ENCODE results near the gene RIC8B.
"Not testable (repeated sequence)": the region's sequence is repeated elsewhere in the genome, so short reads cannot be mapped to it uniquely, and the experiment has no call there.

Gene RIC8B

DNA sequence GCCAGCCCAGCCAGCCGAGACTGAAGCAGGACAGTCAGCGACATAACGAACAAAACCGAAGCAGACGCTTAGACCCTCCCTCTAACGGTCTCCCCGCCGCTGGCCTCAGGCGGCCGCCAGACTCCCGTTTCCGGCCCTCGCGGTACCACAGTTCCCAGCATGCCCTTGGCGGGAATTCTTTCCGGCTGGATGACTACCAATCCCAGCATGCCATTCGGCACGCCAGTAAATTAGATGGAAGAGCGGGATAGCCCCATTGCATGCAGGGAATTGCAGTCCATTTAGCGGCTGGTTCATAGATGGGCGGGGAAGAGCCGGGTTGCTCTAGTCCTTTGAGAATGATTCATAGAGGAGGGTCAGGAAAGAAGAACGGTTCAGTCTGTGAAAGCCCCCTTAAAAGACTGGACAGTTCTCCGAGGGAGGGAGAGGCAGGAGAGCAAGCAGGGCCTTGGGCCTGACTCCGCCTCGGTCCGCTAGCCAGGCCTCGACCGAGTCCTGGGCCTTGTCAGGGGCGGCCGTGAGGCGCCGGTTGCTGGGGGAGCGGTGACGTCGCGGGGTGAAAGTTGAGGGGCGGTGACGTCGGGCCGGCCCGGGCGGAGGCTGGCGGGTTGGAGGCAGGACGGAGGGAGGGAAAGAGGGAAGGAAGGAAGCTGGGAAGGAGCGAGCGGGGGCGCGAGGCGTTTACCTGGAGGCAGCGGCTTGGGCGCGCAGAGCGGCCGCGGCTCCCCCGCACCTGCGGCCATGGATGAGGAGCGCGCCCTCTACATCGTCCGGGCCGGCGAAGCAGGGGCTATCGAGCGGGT is at the start of gene RIC8B:
RIC8B (plus strand) TSS at position 678 of the 803 bp plus-strand sequence; CDS start at position 742, 64 bp downstream.
- peak; percentile 74 to 76 for DNase-seq (ENCODE audit: low read depth in 2 of 2)

- no peak for DNase-seq (ENCODE audit: low read depth in 2 of 2)
Measured at GRCh38 chr12:106724934-106725333, 49.5 kb upstream of the RIC8B start.

GRCh38 chr12:106726603-106727202 is 47.8 kb upstream of the RIC8B start:
- not testable (repeated sequence) for DNase-seq (ENCODE audit: low read depth in 2 of 2)

DNA sequence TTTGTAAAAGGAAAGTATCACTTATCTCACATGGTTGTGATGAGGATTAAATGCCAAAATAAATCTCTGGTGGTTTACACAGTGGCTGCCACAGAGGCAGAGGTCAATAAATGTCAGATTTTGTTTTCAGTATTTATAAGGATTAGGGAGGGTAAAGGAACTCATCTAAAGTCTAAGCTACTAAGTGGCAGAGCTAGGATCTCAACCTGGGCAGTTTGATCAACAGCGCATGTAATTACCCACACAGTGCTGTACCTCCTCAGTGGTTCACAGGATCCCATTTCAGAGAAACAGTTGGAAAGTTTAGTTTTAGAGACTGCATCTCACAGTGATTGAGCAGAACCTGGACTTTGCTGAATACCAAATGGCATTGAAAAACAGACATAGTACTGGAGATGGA is 44.9 kb upstream of the RIC8B start:
- no peak for DNase-seq (ENCODE audit: low read depth in 2 of 2)

DNA sequence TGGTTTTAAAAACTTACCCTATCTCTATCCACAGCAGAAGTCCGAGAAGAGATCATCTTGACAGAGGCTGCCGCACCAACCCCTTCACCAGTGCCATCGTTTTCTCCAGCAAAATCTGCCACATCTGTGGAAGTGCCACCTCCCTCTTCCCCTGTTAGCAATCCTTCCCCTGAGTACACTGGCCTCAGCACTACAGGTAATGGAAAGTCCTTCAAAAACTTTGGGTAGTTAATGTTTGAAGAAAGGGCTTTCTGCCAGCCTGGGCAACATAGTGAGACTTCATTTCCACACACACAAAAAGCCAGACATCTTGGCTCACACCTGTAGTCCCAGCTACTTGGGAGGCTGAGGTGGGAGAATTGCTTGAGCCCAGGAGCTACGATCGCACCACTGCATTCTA is 41.6 kb upstream of the RIC8B start:
- DNase-seq (ENCODE audit: low read depth in 2 of 2) = no peak

- no peak for DNase-seq (ENCODE audit: low read depth in 2 of 2)
Measured at GRCh38 chr12:106733660-106734059, 40.8 kb upstream of the RIC8B start.

DNA sequence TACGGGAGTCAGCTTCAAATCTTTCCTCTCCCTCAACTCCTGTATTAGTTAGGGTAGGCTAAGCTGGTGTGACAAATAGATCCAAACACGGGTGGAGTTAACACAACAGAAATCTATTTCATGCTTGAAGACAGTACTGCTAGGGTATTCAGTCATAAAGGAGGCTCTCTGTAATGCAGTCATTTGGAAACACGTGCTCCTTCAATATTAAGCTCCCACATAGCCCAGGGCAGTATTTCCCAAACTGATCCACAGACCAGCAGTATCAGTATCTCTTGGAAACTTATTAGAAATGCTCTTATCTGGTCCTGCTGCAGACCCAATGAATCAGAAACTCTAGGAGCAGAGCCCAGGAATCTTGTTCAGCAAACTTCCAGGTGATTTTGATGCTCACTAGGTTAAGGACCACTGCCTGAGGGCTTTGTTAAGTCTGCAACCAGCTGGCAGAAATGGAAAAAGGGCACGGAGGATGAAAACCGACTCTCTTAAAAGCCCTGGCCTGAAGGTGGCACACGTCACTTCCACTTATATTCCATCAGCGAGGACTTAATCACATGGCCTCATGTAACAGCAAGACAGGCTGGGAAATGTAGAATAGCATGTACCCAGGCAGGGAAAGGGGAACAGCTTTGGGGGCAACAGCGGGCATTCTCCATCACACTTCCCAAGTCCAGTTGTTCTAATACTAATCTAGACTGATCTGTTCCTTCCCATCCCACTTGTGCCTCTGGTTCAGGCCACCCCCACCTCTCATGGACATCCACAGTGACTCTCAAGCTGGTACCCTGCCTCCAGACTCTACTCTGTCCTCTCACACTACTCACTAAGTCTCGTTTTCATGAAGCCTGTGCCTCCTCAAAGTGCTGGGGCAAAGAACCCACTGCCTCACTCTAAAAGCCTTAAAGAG is 38.2 kb upstream of the RIC8B start:
- DNase-seq (ENCODE audit: low read depth in 2 of 2) = no peak

DNA sequence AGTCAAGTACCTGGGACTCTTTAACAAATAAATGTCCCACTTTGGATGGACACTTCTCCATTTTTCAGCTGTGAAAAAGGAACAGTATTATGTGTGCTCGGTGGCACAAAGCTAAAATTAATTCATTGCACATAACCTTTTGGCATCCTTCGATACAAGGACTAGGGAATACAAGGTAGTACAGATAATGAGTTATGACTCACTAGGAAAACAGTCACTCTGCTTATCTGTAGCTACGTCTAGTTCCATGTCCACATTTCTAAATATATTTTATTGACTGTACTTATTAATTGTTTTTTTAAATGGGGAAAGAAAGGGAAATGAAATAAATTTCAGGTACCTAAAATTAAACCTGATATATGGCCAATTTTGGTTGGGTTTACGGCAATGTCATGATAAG is 35.2 kb upstream of the RIC8B start:
- DNase-seq (ENCODE audit: low read depth in 2 of 2) = no peak

- no peak for DNase-seq (ENCODE audit: low read depth in 2 of 2)
Measured at GRCh38 chr12:106739815-106740530, 34.5 kb upstream of the RIC8B start.

- DNase-seq (ENCODE audit: low read depth in 2 of 2) = no peak
Measured at GRCh38 chr12:106740818-106741217, 33.7 kb upstream of the RIC8B start.

DNA sequence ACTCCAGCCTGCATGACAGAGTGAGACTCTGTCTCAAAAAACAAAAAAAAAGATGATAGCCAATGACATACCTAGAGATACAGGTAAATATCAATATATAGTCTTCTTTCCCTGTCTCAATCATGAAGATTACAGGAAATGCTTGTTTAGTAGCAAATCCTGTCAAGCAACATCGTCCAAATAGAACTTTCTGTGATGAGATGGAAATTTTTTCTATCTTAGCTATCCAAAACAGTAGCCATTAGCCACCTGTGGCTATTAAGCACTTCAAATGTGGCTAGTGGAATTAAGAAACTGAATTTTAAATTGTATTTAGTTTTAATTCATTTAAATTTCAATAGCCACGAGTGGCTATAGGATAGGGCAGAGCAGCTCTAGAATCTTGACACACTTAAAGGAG is 33.2 kb upstream of the RIC8B start:
- no peak for DNase-seq (ENCODE audit: low read depth in 2 of 2)

DNA sequence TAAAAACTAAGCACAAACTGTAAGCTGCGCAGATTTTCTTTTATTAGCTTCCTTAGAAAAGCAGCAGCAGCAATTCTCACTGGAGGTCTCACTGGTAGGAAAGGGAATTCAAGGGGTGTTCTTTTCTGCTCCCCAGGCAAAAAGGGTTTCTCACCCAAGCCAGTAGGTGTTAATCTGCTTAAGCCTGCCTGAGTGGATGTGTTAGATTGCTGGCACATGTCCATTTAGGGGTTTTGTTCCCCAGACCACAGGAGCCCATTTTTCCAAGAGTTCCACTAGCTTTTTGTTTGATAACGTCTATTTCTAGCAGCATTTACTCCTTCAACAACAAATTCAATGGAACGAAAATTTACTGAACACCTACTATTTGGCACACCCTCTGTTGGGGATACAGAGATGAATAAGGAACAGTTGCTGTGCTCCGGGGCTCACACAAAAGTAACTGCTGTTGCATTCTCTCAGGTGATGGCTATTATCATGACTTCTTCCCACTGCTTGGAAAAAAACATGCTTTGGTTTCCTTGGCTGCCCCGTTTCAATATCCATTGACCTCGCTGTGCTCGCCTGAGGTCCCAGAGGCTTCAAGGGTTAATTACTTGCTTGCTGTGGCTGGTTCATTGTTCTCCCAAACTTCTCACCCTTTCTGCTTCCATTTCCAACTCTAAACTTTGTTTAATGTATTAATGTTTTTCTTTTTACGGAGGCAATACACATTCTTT is 31.1 kb upstream of the RIC8B start:
- no peak for DNase-seq (ENCODE audit: low read depth in 2 of 2)

DNA sequence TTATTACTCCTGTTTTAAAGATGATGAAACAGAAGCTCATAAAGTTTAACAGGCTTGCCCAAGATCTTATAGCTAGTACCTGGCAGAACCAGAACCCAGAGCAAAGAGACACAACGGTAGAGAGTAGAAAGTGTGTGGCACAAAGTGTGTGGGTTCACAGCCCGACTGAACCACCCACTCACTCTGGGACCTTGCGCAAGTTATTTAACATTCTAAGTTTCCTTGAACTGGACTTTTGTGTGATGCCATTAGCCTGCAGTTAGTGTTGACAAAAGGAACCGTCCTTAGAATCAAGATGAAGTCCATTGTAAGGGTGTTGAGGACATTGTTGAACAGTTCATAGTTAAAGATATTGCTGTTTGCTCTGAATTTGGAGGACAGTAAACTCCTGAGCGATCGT is 29.9 kb upstream of the RIC8B start:
- no peak for DNase-seq (ENCODE audit: low read depth in 2 of 2)

DNA sequence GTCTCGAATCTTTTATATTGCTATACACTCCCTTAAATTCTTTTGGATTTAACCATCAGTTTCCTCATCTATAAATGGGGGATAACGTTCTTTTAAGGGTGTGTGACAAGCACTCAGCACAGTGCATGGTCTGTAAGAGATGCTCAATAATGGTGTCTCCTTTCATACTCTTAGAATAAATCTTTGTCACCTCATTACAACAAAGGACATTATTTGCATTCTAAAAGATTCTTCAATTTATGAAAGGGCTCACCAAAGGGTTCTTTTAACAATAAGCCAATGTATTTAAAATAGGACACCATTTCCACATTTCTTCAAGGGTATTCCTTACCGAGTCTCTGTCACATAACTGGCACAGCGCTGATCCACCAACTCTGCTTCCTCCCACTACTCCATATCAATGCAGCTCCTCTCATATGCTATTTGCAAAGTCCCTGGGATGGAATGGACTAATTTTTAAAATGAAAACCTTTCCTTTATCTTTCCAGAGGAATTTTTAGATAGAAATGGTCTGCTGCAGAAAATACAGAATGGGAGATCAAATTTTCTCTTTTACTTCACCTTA is 29.2 kb upstream of the RIC8B start:
- DNase-seq (ENCODE audit: low read depth in 2 of 2) = no peak

- no peak for DNase-seq (ENCODE audit: low read depth in 2 of 2)
Measured at GRCh38 chr12:106747973-106748436, 26.5 kb upstream of the RIC8B start.

DNA sequence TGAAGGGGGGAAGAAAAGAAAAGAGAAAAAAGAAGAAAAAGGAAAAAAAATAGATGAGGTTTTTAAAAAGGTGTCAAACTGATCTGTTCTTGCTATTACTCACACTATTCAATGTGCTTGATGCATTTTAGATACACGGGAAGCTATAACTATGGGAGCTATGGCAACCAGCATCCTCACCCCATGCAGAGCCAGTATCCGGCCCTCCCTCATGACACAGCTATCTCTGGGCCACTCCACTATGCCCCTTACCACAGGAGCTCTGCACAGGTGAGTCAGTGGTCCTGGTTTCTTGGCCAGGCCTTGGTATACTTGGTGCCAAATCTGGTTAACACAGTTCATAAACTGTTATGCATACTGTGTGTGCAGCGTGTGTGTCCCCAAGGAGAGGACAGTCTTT is 24.0 kb upstream of the RIC8B start:
- no peak for DNase-seq (ENCODE audit: low read depth in 2 of 2)

DNA sequence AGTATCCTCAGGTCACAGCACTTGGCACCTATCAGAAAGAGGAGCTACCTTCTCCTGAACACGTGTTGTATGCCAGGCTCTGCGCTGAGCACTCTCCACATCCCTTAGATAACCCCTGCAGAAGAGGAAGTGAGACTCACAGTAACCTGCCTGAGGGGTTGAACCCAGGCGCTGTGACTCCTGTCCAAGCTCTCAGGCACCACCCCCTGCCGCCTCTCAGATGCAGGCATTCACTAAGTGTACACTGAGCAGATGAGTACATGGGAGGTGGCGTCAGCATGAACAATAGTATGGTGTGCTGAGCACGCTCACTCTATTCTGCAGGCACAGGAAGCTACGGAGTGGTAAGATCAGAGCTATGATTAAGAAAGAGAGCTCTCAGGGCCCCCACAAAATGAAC is 21.0 kb upstream of the RIC8B start:
- DNase-seq (ENCODE audit: low read depth in 2 of 2) = peak in 1 of 2 donors; percentile 19

- DNase-seq (ENCODE audit: low read depth in 2 of 2) = no peak
Measured at GRCh38 chr12:106754331-106754730, 20.2 kb upstream of the RIC8B start.

- no peak for DNase-seq (ENCODE audit: low read depth in 2 of 2)
Measured at GRCh38 chr12:106757623-106758348, 16.7 kb upstream of the RIC8B start.
